NCI-H510A (cell line): Measurements from ENCODE around the gene HSD3B2.

Experiments used
- DNase-seq: peaks from one replicate; lab custom pipeline; 2025; lab: John Stamatoyannopoulos, UW

HSD3B2 gene

DNA sequence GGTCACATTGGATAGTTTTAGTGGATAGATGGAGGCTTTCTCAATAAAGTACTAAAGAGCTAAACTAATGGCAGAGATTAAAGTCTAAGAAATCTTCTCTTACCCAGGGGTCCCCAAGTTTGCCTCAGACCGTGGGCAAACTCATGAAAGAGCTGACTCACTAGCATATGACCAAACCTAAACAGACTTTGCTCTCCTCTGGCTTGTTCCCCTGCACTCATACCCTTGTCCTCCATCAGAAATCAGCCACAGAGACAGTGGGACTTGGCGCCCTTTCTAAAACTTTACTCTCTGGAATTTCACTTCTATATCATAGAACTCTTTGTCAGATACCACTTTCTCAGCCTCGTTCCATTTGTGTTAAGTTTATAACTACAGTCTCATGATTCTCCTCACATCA, 17.0 kb upstream of the HSD3B2 start:
- DNase-seq = no peak

DNA sequence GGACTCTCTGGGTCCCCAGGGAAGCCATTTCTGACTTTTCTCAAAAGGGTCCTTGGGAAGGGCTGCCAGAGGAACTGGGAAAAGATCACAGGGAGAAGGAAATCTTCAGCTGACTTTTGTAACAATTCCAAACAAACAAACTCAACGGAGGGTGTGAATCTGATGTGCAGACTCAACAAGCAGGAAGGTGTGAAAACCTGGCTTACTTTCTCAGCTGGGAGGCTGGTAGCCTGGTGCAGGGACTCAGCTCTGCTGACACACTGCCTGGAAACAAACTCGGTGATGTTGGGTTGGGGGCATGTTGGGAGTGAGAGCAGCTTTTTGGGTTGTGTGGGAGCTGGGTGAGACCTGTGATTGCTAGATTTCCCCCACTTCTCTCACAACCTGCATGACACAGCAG, 10.2 kb upstream of the HSD3B2 start:
- no peak for DNase-seq

DNA sequence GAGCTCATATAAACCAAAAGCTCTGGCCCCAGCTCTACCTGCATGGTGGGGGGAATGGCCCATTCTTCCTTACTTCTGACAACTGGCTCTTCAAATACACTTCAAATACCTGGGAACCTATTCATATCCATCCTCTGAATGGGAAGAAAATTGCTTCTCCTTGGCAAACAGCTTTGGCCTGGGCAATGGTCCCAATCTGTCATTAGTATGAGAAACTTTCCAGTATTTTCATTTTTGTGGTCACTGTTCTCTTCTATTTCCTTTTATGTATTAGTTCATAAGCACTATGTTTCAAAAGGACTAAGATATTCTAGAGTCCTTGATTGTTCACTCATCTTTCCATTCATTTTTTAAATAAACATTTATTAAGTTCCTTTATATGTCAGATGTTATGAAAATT, 5.2 kb upstream of the HSD3B2 start:
- no peak for DNase-seq

DNA sequence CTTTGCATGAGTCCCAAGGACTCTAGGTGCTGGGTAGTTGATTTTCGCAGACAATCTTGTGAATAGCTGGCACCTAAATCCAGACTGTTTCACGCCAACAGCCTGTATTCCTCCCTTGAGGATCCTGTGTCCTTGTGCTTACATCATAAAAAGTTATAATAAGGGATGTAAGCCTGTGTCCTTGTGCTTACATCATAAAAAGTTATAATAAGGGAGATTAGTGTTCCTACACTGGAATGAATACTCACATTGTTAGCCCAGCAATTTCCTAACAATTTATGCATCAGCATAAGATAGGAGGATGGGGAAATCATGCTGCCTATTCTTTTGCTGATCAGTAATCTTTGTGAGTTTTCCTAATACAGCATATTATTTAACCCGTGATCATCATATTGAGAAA, 4.0 kb upstream of the HSD3B2 start:
- no peak for DNase-seq

DNA sequence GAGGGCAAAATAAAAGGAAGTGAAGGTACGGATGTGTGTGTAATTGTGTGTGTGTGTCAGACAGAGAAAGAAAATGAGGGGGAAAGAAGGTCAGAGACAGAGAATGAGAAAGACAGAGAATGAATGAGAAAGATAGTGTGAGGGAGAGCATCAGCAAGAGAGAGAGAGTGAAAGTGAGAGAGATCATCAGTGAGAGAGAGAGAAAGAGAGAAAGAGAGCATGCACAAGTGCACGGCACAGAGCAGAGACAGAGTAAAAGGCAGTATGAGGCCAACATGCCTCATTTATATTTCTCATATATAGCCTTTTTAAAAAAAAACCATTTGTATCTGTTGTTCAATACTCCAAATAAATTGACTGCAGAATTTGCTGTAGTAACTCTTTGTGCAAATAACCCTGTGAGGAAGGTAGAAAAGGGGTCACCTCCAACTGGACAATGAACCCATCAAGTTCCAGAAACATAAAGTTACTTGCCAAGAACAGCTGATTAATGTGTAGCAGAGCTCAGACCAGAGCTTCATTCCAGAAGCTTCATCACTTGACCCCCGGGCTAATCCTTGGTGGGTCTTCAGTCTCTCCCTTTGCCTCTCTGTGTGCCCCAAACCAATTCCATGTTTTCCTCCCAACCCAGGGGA, 1.2 kb downstream of the HSD3B2 start:
- DNase-seq = no peak

DNA sequence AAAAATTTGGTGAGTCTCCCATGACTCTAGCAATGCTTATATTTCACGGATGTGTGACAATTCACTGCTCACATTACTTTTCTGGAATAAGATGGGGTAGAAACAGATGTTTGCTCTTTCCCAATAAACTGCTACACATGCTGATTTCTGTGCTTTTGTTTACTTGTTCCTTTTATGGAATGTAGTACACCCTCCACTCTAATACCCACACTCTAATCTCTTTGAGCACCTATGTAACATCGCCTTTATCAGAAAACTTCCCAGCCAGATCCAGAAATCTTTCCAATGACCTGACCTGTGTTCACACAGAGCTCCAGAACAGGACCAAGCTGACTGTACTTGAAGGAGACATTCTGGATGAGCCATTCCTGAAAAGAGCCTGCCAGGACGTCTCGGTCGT, 4.2 kb downstream of the HSD3B2 start:
- no peak for DNase-seq

DNA sequence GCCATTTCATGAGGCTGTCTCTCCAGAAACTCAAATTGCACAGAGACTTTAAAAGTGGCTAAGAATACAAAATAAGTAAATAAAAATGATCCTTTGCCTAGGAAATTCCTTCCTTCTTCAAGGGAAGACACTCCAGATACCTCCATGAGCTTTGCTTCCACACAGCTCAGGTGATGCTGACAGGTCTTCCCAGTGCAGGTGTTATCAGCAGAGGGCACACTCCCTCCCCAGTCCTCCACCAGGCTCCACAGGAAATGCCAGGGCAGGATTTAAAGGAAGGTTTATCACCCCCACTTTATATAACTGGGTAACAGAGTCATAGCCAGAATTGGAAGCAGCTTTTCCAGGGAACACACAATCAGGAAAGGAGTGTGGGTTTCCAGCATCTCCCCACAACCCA, 5.7 kb downstream of the HSD3B2 start:
- DNase-seq = no peak

DNA sequence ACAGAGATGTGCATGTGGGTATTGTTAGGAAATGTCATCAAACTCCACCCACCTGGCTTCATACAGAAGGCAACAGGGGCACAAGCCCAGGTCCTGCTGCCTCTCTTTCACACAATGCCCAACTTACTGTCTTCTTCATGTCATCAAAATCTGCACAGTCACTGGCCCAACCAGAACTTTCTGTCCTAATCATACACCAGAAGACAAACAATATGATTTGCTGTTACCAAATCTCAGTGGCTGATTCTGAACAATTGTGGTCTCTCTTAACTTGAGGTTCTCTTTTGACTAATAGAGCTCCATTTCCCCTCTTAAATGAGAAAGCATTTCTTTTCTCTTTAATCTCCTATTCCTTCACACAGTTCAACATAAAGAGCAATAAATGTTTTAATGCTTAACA, 7.7 kb downstream of the HSD3B2 start:
- no peak for DNase-seq

DNA sequence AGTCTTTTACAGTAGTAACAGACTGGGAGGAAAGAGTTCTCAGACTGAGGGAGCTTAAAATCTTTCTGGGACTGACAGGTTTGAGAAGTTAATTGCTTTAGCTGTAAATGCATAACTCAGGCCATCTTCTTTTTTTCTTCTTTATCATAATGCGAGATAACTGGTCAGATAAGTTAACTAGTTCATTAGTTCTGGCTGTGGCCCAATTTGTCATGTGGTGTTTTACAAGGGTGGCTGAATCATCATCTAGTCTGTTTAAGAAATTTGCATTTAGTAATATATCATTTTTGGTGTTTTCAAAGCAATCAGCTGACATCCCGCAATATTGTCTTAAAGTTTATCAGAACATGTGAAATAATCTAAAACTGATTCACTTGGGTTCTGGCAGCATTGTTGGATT, 14.0 kb downstream of the HSD3B2 start:
- no peak for DNase-seq

DNA sequence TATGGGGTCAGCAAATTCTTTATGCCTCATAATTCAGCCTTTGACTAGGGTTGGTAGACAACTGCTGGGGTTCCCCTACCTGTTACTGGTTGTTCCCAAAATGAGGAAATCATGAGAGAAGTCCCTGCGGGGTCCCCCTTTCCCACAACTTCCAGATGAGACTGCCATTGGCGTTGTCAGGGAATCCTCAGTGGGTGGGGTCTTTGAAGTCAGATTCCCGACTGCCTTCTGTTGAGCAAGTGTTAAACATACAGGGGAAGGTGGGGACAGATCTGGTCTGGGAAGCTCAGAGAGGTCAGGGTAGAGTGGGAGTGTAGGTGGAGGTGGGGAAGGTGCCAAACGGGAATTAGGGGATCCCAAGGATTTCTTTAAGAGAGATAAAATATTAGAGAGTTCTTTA, 14.7 kb downstream of the HSD3B2 start:
- DNase-seq = no peak

DNA sequence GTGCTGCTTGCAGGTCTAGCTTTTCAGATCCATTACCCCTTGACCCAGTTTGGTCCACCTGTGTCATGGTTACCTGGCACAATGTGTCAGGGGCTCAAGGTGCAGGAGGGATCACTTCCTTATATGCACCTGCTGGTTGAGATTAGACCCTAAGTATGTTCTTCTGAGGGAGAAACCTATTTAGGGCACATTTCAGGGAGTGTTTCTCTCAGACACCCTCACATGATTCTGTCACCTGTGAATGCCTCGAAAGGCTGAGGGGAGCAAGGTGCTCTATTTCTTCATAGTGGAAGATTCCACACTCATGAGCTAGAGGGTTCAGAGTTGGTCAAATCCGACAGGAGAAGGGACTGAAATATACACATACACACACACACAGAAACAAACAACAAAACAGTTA, 15.5 kb downstream of the HSD3B2 start:
- no peak for DNase-seq

DNA sequence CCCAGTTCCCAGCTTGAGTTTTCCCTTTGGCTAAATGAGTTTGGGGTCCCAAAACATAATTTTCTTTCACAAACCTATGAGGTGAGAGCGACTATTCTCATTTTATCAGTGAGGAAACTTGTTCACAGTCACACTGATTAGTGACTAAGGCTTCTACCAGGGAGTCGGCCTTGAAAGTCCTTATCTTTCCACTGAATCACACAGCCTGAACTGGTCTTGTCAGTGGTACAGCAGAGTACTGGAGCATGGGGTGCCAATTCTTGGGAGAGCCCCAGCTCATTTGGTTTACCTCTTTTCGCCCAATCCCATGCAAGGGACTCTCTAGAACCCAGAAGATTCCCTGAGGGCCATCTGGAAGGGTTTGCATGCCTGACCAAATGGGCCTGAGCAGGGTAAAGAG, 16.9 kb downstream of the HSD3B2 start:
- DNase-seq = no peak

DNA sequence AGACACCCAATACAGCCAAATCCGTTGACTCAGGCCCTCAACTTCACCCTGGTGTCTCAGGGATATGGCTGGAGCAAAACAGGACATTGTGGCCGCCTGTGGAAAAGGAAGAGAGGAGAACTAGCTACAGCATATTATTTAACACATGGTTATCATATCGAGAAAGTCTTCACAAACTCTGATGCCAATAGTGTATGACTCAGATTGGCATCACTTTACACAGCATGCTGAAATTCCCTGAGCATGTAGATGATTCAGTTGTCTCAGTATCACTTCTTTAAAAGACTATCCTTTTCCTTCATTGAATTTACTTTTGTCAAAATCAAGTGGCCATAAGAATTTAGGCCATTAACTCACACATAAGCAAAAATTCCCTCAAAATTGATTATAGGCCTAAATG, 20.1 kb downstream of the HSD3B2 start:
- no peak for DNase-seq

DNA sequence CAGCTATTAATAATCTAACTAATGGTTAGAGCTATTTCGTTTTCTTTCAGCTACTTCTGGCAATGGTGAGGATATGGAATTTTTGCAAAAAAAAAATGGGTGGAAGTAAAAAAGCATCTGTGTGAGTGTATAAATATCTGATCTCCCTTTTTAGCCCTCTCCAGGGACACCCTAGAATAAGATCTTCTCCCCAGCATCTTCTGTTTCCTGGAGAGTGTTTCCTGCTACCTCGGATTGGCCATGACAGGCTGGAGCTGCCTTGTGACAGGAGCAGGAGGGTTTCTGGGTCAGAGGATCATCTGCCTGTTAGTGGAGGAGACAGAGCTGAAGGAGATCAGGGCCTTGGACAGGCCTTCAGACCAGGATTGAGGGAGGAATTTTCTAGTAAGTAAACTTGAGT, 23.8 kb downstream of the HSD3B2 start:
- DNase-seq = no peak

DNA sequence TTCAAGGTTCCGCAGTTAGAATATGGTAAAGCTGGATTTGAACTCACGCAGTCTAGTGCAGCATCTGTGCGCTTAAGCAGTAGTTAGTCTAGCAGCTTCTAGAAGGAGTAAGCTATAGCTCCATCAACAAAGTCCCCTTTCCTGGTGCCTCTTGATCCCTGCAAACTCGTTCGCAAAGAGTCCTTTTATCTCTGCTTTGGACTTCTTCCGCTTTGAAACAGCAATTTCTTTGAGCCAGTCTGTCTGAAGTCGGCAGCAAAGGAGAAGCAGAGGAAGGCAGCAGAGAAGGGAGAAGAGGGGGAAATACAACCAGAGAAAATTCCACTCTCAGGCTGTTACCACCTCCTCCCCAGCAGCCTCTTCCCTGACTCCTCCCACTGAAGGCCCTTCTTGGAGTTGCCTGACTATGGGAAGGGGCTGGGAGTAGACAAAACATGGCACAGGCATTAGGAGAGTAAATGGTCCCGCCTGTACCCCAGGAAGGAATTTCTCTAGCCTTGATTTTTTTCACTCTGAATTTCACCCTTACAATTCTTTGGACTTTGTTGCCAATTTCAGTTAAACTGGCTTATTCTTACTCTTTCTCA, 25.9 kb downstream of the HSD3B2 start:
- DNase-seq = no peak

DNA sequence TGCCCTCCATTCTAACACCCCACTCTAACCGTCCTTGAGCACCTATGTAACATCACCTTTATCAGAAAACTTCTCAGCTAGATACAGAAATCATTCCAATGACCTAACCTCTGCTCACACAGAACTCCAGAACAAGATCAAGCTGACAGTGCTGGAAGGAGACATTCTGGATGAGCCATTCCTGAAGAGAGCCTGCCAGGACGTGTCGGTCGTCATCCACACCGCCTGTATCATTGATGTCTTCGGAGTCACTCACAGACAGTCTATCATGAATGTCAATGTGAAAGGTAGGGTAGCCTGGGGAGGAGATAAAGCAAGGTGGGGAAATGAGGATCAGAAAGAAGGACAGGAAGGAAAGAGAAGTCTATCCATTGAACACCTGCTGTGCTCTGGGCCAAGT, 27.8 kb downstream of the HSD3B2 start:
- DNase-seq = no peak

DNA sequence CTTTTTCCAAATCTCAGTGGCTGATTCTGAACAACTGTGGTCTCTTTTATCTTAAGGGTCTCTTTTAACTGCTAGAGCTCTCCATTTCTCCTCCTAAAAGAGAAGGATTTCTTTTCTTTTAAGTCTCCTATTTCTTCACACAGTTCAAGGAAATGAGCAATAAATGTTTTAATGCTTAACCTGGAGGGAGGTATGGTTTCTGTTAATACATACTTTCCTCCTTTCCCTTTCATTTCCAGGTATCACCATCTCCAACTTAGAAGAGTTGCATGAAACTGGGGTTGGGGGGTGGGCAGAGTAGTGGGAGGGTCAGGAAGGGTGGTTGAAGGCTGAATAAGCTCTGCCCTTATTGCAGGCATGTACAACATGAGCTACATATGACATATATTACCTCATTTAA, 31.4 kb downstream of the HSD3B2 start:
- DNase-seq = no peak

DNA sequence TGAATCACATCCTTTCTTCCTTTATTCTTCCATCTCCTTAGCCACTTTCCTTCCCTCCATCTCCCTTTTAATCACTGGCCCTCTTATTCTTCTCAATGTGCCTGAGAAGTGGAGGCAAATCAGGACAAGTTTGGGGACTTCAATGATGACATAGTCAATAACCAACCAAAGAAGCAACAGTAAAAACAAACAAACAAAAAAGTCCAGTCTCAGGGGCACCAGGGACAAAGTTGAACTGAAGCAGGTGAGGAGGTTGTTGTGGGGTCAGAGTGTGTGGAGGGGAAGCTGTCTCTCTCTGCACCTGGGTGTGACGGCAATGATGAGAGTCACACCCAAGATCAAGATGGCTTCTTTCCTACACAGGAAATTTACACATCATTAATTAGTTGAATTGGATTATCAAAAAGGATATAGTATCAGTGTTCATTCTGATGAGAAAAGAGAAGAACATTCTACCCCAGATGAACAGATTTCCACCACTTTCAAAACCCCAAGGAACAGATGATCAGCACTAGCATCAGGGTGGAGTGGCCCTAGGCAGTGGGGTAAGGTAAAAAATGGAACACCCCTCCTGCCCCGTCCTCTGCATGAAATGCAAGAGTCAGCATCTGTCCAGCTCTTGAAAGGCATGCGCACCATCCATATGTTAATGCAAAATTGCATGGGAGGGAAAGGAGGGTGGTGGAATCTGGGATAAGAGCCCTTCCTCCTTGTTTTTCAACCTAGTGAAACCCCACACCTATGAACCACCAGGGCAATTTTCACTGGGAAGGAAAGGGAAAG, 32.6 kb downstream of the HSD3B2 start:
- DNase-seq = no peak

DNA sequence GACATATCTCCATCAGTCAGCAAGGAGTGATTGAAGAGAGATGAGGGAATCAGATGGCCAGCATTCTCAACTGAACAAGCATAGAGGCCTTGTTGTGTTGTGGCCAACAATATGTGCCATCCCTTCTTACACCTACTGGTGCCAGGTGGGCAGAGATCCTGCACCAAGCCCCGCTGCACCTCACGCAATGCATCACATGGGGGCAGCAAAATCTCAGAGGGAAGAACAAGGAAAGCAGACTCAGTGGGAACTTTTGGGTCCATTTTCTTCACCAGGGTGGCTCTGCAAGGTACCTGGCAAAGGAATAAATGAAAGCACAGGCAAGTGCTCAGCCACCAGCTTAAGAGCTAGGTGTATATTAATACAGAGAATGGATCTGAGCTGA, 33.2 kb downstream of the HSD3B2 start:
- DNase-seq = no peak

DNA sequence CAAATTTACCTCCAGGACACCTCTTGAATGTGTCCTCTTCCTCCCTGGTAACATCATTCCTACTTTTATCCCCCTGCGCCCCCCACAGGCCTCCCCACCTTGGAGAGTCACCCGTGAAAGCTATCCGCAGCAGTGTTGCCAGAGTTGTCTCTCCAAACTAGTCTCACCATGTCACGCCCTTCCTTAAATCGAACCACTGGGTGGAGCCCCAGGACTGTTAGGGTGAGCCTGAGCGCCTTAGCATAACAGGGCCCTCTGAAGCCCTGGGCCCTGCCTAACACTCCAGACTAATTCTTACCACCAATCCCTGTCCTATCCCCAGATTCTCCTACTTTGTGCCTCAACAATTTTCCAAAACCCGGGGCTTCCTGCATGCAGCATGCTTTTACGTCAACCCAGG, 35.0 kb downstream of the HSD3B2 start:
- no peak for DNase-seq

DNA sequence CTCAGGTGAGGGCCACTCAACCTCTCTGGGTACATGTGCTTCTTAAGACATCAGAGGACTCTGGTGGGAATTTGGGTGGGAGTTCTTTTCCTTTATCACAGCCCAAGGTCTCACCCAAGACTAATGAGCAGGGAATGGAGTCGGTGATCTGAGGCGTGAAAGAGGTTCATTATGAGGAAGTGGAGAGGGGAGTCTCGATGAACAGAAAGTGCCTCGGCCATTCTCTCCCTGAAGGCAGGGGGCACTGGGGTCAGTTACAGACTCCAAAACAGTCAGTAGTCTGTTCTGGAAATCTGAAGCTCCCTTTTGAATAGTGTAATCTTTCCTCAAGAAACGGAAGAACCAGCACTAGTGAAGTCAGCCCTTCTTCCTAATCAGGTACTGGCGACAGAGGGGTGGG, 36.2 kb downstream of the HSD3B2 start:
- no peak for DNase-seq

DNA sequence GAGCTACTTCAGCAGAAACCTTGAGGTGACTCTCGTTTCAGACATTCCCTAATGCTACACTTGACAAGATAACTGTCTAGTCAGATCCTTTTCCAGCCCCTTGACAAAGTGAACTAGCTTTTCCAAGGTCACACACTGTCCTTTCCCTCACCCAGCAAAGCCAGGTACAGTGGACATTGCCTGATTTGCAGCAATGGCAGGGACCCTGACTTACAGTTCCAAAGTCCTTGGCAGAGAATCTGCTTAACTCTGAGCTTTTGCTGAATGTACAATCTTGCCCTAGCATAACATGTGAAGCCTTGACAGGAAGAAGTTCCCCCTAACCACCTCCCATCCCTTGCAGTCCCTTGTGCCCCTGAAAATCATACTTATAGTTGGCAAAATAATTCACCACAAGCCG, 37.1 kb downstream of the HSD3B2 start:
- no peak for DNase-seq

DNA sequence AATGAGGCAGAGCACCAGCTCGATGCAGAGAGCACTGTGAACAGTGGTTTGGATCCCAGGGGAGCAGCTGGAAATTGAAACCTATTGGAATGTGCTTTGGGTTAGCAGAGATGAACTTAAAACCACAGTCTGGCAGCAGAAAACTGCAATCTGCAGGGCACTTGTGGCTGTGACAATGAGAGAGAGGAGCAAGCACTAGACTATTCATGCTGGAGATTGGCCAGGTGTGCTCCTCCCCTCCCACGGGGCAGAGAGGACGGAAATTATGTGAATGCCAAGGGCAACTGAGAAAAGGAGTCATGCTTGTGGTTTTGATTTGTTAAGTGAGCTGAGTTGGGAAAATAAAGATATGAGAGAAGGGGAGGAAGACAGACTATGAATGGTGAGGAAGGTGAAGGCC, 38.1 kb downstream of the HSD3B2 start:
- DNase-seq = no peak

DNA sequence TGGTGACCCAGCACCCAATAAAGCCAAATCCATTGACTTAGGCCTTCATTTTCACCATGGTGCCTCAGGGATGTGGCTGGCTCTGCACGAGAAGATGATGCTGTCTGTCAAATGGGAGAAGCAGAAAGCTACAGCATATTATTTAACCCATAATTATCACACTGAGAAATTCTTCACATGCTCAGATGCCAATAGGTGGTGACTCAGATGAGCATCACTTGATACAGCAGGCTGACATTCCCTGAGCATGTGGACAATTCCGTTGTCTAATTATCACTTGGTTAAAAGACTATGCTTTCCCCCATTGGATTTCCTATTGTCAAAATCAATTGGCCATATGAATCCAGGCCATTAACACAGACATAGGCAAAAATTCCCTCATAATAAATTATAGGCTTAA, 48.0 kb downstream of the HSD3B2 start:
- no peak for DNase-seq
